Vagina (tissue), 2 donors: ENCODE results near the gene KNL1. TPM values are rescaled to one million over a fixed set of nuclear protein-coding genes. Genes with fewer than 3 reads are reported as not detected.

Experiments
- DNase-seq, 2 donors: peaks; one replicate each; pipeline ENCODE4 v3.0.0-alpha.2; 2017; ENCODE audit errors: extremely low spot score in 2 of 2
- H3K27ac ChIP-seq: fragments of 200-600 bp; sonication (generic); one replicate; pipeline ENCODE4 v1.5.1; 2019
- H3K27me3 ChIP-seq: fragments of 200-600 bp; sonication (generic); one replicate; pipeline ENCODE4 v1.5.1; 2019
- H3K36me3 ChIP-seq, 2 donors: fragments of 200-600 bp; sonication (generic); one replicate each; pipeline ENCODE4 v1.5.1; 2017 to 2019
- H3K4me1 ChIP-seq: fragments of 200-600 bp; sonication (generic); one replicate; pipeline ENCODE4 v1.5.1; 2019
- H3K4me3 ChIP-seq, 2 donors: fragments of 200-600 bp; sonication (generic); 1 replicate in 1 of 2; 2 replicates in 1 of 2; pipeline ENCODE4 v1.5.1; 2016 to 2019
- H3K9me3 ChIP-seq: fragments of 200-600 bp; sonication (generic); one replicate; pipeline ENCODE4 v1.5.1; 2019
- CTCF ChIP-seq, 3 experiments: fragments of 450-650 bp in 2 of 3; fragments of 200-600 bp in 1 of 3; sonication (generic) in 1 of 3; IDR thresholded peaks; one replicate each; pipeline ENCODE4 v1.5.1; 2017 to 2019; ENCODE audit warnings: antibody characterized with exemption in 3 of 3, mild to moderate bottlenecking in 2 of 3, moderate library complexity in 2 of 3
- POLR2A ChIP-seq, 2 donors: fragments of 450-650 bp; IDR thresholded peaks; one replicate each; pipeline ENCODE4 v1.6.1; 2017; ENCODE audit warnings: antibody characterized with exemption in 2 of 2, mild to moderate bottlenecking in 2 of 2, moderate library complexity in 2 of 2
- POLR2AphosphoS5 ChIP-seq, 2 donors: sonication (generic); formaldehyde crosslinking; IDR thresholded peaks; one replicate each; pipeline ENCODE4 v1.9.0; 2017; ENCODE audit warnings: antibody characterized with exemption in 2 of 2, mild to moderate bottlenecking in 2 of 2, low read depth in 1 of 2; ENCODE audit not compliant: insufficient read depth in 1 of 2
- intact Hi-C: fragments of 100-400 bp; cut with DNase I; formaldehyde crosslinking; loops from one replicate; pipeline ENCODE4 v1.15.1; 2023
- total RNA-seq: library from RNA; depleted of rRNA; stranded (reverse); fragments of >200 nt; gene quantifications from one replicate; pipeline ENCODE4 v1.2.3, GENCODE V29; 2016

The KNL1 gene
- total RNA-seq, 1 donor from 2014 or later, result 3.4 TPM

- no peaks in the 10 kb centered on the region for H3K9me3 ChIP-seq
- intact Hi-C loops, result no loop called here
- no peak for TF ChIP-seq CTCF (IDR thresholded peaks at IDR 0.05)
- no peak for TF ChIP-seq POLR2A (IDR thresholded peaks at IDR 0.05)
- H3K27me3 ChIP-seq, result no peaks in the 10 kb centered on the region
- H3K27ac ChIP-seq, result no peak overlapping the region
- H3K4me3 ChIP-seq, result no peak overlapping the region
- no peak for DNase-seq
- H3K4me1 ChIP-seq, result peaks cover 5% of the 10 kb centered on the region
- H3K36me3 ChIP-seq, result no peaks in the 10 kb centered on the region
These were observed 3.0 kb downstream of the KNL1 start for GRCh38 chr15:40597024-40597423.

GRCh38 chr15:40598126-40598525, 4.1 kb downstream of the KNL1 start:
- Histone ChIP-seq H3K27ac (no peak overlapping the region), H3K4me1 (peaks cover 5% of the 10 kb centered on the region), H3K27me3 (no peaks in the 10 kb centered on the region), H3K4me3 (no peak overlapping the region), H3K36me3 (no peaks in the 10 kb centered on the region), H3K9me3 (no peaks in the 10 kb centered on the region)
- no peak for DNase-seq
- no peak for TF ChIP-seq CTCF (IDR thresholded peaks at IDR 0.05)
- no peak for TF ChIP-seq POLR2A (IDR thresholded peaks at IDR 0.05)
- TF ChIP-seq POLR2AphosphoS5 (IDR thresholded peaks at IDR 0.05; ENCODE audit: insufficient read depth in 1 of 2, low read depth in 1 of 2), result no peak
- intact Hi-C loops, result no loop called here

GRCh38 chr15:40598672-40599071, 4.6 kb downstream of the KNL1 start:
- Histone ChIP-seq H3K27ac (no peak overlapping the region), H3K4me3 (no peak overlapping the region), H3K36me3 (no peaks in the 10 kb centered on the region), H3K9me3 (no peaks in the 10 kb centered on the region), H3K27me3 (no peaks in the 10 kb centered on the region), H3K4me1 (peaks cover 5% of the 10 kb centered on the region)
- intact Hi-C loops, result no loop called here
- no peak for TF ChIP-seq POLR2AphosphoS5 (IDR thresholded peaks at IDR 0.05; ENCODE audit: insufficient read depth in 1 of 2, low read depth in 1 of 2)
- no peak for TF ChIP-seq CTCF (IDR thresholded peaks at IDR 0.05)
- TF ChIP-seq POLR2A (IDR thresholded peaks at IDR 0.05), result no peak
- DNase-seq, result no peak

- TF ChIP-seq CTCF (IDR thresholded peaks at IDR 0.05) (no peak), POLR2A (IDR thresholded peaks at IDR 0.05) (no peak), POLR2AphosphoS5 (IDR thresholded peaks at IDR 0.05; ENCODE audit: insufficient read depth in 1 of 2, low read depth in 1 of 2) (no peak)
- Histone ChIP-seq H3K9me3 (no peaks in the 10 kb centered on the region), H3K4me3 (no peak overlapping the region), H3K36me3 (no peaks in the 10 kb centered on the region), H3K27ac (no peak overlapping the region), H3K27me3 (no peaks in the 10 kb centered on the region), H3K4me1 (no peaks in the 10 kb centered on the region)
- DNase-seq, result no peak
- intact Hi-C loops, result no loop called here
These were observed 6.9 kb downstream of the KNL1 start for GRCh38 chr15:40600956-40601355.

GRCh38 chr15:40603935-40604334, 9.9 kb downstream of the KNL1 start:
- no peak for DNase-seq
- Histone ChIP-seq H3K4me3 (no peak overlapping the region), H3K36me3 (no peaks in the 10 kb centered on the region), H3K9me3 (no peaks in the 10 kb centered on the region), H3K4me1 (no peaks in the 10 kb centered on the region), H3K27me3 (no peaks in the 10 kb centered on the region), H3K27ac (no peak overlapping the region)
- intact Hi-C loops, result no loop called here
- TF ChIP-seq POLR2A (IDR thresholded peaks at IDR 0.05) (no peak), POLR2AphosphoS5 (IDR thresholded peaks at IDR 0.05; ENCODE audit: insufficient read depth in 1 of 2, low read depth in 1 of 2) (no peak), CTCF (IDR thresholded peaks at IDR 0.05) (no peak)
